ENCODE results near the gene OTOF. TPM values are rescaled to one million over a fixed set of nuclear protein-coding genes. Genes with fewer than 3 reads are reported as not detected.

The OTOF gene
- total RNA-seq, 4 donors from 2014 or later = 0.49 to 0.89 TPM; not detected in 2

DNA sequence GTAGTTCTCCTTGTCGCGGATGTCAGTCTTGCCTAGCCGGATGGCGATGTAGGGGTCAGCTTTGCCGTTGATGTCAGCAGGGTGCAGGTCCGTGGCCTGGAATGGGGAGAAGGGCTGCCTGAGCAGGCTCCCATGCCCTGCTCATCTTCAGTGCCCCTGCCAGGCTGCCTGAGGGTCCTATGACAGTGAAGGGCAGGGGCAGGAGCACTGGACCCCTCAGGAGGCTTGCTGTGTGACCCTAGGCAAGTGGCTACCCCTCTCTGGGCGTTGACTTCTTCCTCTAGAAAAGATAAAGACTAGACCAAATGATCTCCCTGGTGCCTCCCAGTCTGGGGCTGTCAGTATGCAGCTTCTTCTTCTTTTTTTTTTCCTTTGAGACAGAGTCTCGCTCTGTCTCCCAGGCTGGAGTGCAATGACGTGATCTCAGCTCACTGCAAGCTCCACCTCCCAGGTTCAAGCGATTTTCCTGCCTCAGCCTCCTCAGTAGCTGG, 11.9 kb downstream of the OTOF start:
- TF ChIP-seq CTCF (IDR thresholded peaks at IDR 0.05) = no peak
- intact Hi-C loops (cut with DNase I; ENCODE audit: low total_unique reads) = no loop called here
- H3K4me3 ChIP-seq (ENCODE audit: low read depth, poor library complexity, severe bottlenecking) = no peak overlapping the region
- WGBS, 2 donors = 83 to 88% methylated on average over 10 of the region's 10 CpGs
- no peak for DNase-seq (ENCODE audit: low spot score in 2 of 2)

GRCh38 chr2:26465266-26465925, 12.5 kb downstream of the OTOF start:
- DNase-seq (ENCODE audit: low spot score in 2 of 2) = no peak
- 86 to 90% methylated on average over 11 of the region's 11 CpGs for WGBS, 2 donors
- no peak for TF ChIP-seq POLR2A (IDR thresholded peaks at IDR 0.05)
- no peak for TF ChIP-seq CTCF (IDR thresholded peaks at IDR 0.05)
- intact Hi-C loops (cut with DNase I; ENCODE audit: low total_unique reads) = no loop called here
- no peak overlapping the region for H3K4me3 ChIP-seq (ENCODE audit: low read depth, poor library complexity, severe bottlenecking)

- TF ChIP-seq CTCF (IDR thresholded peaks at IDR 0.05) (no peak), POLR2A (IDR thresholded peaks at IDR 0.05) (no peak)
- H3K4me3 ChIP-seq (ENCODE audit: low read depth, poor library complexity, severe bottlenecking) = no peak overlapping the region
- 72 to 85% methylated on average over 11 to 12 of the region's 14 CpGs for WGBS, 2 donors
- no peak for DNase-seq (ENCODE audit: low spot score in 2 of 2)
- intact Hi-C loops (cut with DNase I; ENCODE audit: low total_unique reads) = no loop called here
These were observed 13.3 kb downstream of the OTOF start for GRCh38 chr2:26464390-26465265.

DNA sequence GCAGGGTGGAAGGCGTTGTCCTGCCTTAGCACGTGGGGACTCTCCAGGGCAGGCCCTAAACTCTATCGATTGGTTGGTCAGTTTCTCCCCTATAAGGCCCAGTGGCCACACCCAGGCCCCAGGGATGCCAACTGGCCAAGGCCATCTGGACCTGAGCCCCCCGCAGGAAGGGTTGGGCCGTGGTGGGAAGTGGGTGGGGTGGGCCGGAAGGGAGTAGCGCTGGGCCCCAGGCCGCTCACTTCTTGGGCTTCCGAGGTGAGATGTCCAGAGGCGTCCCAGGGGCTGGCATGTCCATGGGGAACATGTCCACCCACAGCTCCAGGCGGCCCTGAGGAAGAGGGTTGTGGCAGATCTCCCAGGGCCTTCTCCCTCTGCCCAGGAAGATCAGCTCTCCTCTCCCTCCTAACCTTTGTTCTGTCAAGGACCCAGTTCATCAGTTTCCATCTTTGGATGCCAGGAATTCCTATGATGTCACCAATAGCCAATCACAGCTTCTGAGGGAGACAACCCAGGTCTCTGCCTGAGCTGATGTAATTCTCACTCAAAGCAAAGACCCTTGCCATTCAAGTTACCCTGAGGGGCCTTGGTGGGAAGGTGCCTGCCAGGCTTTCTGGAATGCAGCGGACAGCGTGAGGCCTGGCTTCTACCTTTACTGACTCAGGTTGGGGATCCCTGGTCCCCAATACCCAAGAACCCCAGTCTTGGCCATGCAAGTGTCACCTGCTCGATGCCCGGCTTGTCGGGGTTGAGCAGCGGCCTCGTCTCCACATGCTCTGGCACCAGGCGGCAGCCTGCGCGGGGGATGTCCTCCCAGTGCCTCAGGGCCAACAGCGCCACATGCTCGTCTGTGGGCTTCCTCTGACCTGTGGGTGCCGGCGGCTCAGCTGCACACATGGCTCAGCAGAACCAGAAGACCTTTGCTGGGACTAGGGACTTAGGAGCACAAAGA, 14.4 kb downstream of the OTOF start:
- H3K4me3 ChIP-seq (ENCODE audit: low read depth, poor library complexity, severe bottlenecking) = no peak overlapping the region
- intact Hi-C loops (cut with DNase I; ENCODE audit: low total_unique reads) = no loop called here
- TF ChIP-seq CTCF (IDR thresholded peaks at IDR 0.05) (no peak), POLR2A (IDR thresholded peaks at IDR 0.05) (no peak)
- no peak for DNase-seq (ENCODE audit: low spot score in 2 of 2)
- WGBS, 2 donors = 79 to 89% methylated on average over 13 to 19 of the region's 25 CpGs

- 84 to 87% methylated on average over 14 of the region's 14 CpGs for WGBS, 2 donors
- no peak for DNase-seq (ENCODE audit: low spot score in 2 of 2)
- H3K4me3 ChIP-seq (ENCODE audit: low read depth, poor library complexity, severe bottlenecking) = no peak overlapping the region
- TF ChIP-seq POLR2A (IDR thresholded peaks at IDR 0.05) = no peak
- TF ChIP-seq CTCF (IDR thresholded peaks at IDR 0.05) = no peak
- intact Hi-C loops (cut with DNase I; ENCODE audit: low total_unique reads) = no loop called here
These were observed 15.2 kb downstream of the OTOF start for GRCh38 chr2:26462511-26463243.
